ENCODE measurements around the gene SPRN.
"Not testable (repeated sequence)": the region's sequence is repeated elsewhere in the genome, so short reads cannot be mapped to it uniquely, and the experiment has no call there.

SPRN gene

DNA sequence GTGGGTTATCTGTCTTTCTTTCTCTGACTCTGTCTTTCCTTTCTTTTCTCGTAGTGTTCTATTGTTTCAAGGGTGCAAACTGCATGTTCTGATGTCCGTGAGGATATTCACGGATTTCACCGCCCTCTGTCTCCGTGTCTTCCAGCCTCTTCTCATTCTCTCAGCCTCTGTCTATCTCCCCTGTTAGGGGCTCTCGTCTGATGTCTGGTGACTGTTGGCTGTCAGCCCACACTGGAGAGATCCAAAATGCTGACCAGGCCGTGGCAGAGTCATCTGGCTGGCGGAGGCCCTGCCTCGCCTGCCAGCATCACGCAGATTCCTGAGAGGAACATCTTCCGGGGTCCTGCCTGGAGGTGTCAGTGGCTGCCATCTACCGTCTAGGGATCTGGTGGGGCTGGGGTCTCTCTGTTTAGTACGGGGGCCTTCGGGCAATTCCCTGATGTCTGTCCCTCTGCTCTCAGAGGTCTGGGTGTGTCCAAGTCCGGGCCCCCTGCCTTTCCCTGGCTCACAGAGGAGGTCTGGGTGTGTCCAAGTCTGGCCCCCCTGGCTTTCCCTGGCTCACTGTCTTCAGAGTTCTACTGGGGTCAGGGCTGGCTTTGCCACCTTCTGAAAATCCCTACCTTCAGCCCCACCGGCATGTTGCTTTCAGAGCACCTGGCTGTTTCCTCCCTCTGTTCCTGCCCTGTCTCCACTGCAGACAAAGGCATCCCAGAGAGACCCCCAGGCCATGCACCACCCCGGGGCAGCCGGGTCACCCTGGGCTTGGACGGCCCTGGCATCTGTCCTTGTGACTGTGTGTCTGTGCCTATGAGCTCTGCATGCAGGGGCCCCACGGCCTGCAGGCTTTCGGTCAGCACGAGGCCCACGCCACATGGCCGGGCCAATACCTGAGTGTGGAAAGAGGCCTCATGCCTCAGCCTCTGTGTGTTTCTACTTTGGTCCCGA, 15.4 kb upstream of the SPRN start:
- DNase-seq (ENCODE audit: low read depth, low spot score) = no peak

GRCh38 chr10:133438711-133439273, 14.4 kb upstream of the SPRN start:
- DNase-seq (ENCODE audit: low read depth, low spot score) = no peak

DNA sequence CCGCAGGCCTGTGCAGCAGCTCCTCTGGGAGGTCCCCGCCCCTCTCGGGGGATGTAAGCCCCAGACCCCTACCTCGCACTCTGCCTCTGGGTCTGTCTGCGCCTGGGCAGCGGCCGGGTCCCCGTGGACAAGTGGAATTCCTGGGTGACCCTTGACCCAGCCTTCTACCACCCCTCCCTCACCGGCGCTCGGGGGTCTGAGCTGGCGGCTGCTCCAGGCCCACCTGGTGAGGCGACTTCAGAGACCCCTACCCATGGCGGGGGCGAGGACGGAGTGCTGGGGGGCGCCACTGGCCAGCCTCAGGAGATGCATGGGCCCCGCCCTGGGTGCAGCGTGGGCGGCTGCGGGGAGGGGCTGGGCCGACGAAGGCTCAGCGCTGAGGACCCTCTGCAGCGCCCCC, 8.4 kb upstream of the SPRN start:
- DNase-seq (ENCODE audit: low read depth, low spot score) = not testable (repeated sequence)

DNA sequence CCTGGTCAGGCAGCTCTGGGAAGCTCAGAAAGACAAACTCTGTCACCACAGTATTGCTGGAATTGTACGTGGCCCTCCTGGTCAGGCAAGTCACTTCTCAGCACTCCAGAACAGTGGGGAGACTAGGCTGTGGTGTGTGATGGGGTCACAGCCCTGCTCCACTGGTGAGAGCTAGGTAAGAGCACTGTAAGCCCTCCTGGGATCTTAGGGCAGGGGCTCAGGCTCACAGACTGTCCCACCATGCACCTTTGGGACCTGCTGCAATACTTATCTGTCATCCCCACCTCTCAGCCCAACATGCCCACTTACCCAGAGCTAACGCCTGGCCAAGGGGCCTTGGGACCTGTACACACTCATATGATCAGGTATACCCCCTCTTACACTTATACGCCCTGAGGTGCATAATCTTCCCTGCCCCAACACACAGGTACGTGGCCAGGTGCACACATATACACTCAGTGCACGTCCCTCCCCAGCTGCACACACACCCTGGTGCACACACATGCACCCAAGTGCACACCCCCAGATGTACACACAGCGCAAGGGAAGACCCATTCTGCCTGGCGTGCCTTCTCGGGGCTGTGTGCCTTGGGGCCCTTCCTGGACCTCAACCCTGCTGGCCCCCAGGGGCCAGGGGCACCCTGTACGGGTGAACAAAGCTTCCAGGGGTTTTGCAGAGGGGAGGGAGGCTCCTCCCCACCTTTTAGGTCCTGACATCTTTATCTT, 7.6 kb upstream of the SPRN start:
- not testable (repeated sequence) for DNase-seq (ENCODE audit: low read depth, low spot score)

- not testable (repeated sequence) for DNase-seq (ENCODE audit: low read depth, low spot score)
These were observed 5.1 kb upstream of the SPRN start for GRCh38 chr10:133429571-133429970.

GRCh38 chr10:133424102-133424501, 323 bp downstream of the SPRN start:
- not testable (repeated sequence) for DNase-seq (ENCODE audit: low read depth, low spot score)

DNA sequence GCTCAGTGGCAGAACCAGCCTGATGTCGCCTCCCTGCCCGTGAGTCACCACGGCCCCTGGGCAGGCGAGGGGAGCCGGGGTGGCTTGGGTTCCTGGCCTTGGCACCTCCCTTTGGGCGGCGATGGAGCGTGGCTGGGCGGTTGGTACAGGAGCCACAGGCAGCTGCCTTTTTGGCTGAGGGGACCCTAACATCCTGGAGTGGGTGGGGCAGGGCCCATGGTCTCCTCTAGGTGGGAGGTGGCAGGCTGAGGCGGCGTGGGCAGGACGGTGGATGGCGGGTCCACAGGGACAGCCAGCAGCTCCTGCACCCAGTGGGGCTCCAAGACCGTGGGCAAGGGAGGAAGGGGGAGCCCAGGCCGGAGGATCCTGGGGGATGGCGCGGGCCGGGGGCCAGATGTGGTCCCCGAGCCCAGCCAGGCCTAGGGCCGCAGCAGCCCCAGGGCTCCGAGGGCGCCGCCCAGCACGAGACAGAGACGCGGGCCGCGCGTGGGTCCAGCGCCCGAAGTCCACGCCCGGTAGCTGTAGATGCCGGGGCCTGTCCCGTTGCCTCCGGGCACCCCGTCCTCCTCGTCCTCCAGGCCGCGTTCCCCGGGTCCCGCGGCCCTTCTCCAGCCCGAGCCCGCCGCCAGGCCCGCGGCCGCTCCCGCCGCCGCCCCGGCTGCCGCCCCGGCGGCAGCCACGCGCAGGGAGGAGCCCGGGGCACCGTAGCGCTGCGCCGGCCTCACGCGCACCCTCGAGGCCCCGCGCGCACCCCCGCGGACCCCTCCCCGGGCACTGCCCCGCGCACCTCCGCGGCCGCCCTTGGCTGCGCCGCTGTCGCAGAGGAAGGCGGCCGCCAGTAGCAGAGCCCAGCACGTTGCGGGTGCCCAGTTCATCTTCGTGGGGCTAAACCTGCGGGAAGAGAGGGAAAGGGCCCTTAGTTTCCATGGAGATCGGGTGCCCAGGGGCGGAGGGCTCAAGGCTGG, 1.3 kb downstream of the SPRN start:
- DNase-seq (ENCODE audit: low read depth, low spot score) = no peak

DNA sequence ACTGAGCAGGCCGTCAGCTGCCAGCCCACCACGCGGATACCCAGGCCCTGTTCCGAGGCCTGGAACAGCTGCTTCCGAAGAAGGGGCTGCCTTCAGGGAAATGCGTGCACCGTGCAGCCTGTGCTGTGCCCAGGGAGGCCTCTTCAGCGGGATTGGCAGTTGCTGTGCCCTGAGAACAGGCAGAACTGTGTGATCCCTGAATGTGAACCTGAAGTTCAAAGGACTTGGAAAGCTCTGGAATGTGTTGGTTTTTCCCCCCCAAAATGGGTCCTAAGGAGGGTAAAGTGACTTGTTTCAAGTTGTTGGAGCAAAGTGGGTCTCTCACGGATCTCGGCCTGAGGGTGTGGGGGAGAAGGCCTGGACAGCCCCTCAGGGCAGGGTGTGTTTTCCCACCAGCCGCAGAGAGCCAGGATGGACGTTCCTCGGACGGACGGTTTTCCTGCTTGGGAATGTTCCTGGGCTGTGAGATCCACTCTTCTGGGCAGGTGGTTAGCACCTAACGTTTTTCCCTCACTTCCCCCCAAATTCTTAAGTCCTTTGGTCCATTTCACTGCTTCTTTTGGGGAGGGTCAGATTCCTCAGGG, 2.1 kb downstream of the SPRN start:
- DNase-seq (ENCODE audit: low read depth, low spot score) = no peak

DNA sequence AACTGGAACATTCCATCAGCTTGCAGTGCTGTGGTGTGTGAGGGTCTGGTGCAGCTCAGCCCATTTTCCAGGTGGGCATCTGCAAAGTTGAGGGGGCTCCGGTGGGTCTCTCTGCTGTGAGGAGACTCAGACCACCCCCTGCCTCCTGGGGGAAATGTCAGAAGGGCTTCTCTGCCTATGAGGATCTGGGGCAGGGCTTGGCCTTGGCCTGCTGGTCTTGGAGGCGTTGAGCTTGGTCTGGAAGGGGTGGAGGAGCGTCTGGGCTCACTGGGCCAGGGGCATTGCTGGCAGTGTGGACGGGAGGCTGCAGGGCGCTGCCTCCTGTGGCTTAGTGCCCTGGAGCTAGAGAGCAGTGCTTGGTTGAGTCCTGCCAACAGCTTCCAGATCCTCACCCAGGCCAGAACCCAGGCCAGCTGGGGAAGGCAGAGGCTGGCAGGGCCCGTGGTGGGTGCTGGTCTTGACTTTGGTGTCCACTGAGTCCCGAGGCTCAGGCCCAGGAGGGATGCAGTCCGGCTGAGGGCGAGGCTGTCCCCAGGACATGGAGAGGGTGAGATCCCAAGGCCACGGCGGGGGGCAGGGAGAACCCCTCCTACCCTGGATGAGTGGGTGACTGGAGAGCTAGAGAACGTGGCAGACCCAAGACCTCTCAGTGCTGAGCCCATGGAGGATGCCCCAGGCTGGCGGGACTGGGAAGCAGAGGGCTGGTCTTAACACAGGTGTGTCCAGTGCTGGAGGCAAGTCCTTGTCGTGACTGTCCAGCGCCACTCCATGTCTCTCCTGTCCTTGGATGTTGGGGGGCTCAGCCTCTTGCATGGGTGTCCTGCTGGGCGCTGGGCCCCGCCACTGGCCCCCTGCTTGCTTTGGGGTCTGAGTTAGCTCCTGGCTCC, 2.8 kb downstream of the SPRN start:
- DNase-seq (ENCODE audit: low read depth, low spot score) = no peak

GRCh38 chr10:133420579-133420978, 3.8 kb downstream of the SPRN start:
- DNase-seq (ENCODE audit: low read depth, low spot score) = no peak

- DNase-seq (ENCODE audit: low read depth, low spot score) = no peak
These were observed 4.4 kb downstream of the SPRN start for GRCh38 chr10:133420028-133420427.

DNA sequence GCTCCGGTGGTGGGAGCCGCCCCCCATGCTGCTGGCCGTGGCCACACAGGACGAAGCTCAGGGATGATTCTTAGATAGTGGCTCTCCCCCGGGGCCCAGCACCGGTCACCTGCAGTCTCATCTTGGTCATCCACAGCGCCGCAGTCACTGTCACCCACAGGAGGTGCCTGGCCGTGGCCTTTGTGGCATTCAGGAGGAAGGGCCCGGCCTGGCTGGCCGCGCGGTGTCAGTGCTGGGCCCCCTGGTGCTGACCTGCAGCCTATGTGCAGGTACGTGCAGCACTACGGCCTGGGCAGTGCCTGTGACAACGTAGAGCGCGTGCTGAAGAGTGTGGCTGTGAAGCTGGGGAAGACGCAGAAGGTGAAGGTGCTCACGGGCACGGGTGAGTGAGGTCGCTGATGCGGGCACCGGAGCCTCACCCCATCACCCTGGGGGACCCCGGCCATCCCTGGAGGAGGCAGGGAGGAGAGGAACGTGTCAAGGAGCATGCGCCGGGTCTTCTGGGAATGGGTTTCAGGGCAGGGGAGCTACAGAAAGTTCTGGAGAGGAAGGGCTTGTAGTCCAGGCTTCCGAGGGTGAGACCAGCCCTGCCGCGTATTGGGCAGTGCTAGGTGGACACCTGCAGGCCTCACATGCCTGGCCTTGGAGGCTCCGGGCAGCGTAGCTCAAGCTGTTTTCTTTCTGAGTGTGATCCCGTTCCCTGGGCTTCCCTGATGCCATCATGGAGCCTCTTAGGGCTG, 5.0 kb downstream of the SPRN start:
- no peak for DNase-seq (ENCODE audit: low read depth, low spot score)

DNA sequence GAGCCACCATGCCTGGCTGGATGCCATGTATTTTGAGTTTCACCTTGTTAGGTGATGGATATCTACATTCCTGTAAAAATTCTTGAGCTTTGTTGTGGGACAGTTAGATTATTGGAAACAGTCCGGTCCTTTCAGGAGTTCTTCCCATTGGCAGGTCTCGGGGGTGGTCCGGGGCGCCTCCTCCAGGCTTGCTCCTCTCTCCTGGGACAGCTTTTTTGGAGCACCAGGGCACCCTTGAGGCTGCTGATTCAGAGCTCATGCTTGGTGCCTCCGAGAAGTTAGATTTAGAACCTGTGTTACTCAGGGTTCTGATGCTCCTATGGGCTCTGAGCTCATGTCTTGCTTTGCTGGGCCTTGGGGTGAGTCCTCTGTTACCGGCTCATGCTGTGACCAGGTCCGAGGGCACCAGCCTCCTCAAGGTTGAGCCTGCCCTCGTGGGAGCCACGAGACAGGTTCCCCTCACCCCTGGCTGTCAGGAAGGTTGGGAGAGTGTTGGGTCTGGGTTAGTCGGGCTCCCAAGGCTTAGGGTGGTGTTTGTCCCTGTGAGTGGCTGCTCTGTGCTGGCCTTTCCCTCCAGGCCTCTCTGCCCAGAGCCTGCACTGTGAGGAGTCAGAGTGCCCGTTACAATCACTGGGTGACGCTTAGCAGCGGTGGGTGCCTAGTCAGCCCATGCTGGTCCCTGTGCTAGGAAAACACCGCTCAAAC, 6.0 kb downstream of the SPRN start:
- DNase-seq (ENCODE audit: low read depth, low spot score) = no peak

- no peak for DNase-seq (ENCODE audit: low read depth, low spot score)
These were observed 8.7 kb downstream of the SPRN start for GRCh38 chr10:133415752-133416151.

DNA sequence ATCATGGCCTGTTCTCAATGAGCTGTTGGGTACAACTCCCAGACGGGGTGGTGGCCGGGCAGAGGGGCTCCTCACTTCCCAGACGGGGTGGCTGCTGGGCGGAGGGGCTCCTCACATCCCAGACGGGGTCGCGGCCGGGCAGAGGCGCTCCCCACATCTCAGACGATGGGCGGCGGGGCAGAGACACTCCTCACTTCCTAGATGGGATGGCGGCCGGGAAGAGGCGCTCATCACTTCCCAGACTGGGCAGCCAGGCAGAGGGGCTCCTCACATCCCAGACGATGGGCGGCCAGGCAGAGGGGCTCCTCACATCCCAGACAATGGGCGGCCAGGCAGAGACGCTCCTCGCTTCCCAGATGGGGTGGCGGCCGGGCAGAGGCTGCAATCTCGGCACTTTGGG, 10.0 kb downstream of the SPRN start:
- not testable (repeated sequence) for DNase-seq (ENCODE audit: low read depth, low spot score)

DNA sequence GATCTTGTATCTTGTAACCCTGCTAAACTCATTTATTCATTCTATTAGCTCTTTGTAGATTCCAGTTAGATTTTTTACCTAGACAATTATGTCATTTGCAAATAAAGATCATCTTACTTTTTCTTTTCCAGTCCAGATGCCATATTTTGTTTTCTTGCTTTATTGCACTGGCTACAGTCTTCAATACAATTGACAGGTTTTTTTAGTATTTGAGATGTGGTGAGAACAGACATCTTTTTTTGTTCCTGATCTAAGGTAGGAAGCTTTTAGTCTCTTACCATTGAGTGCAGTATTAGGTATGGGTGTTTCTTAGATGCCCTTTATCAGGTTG, 12.1 kb downstream of the SPRN start:
- DNase-seq (ENCODE audit: low read depth, low spot score) = no peak

- DNase-seq (ENCODE audit: low read depth, low spot score) = no peak
These were observed 12.7 kb downstream of the SPRN start for GRCh38 chr10:133411523-133412380.

Data from smooth muscle cell of the brain vasculature (primary cell).